Erythroblast (primary cell): Measurements from ENCODE around the gene PTPRN2.

Experiments
- GATA1 ChIP-seq: IDR thresholded peaks from 2 replicates; pipeline ENCODE4 v1.6.1; 2011; ENCODE audit warnings: low read depth, mild to moderate bottlenecking, control low read depth, low read length, moderate library complexity
- POLR2A ChIP-seq: IDR thresholded peaks from 2 replicates; pipeline ENCODE4 v1.6.1; 2011; ENCODE audit warnings: mild to moderate bottlenecking, low read length

DNA sequence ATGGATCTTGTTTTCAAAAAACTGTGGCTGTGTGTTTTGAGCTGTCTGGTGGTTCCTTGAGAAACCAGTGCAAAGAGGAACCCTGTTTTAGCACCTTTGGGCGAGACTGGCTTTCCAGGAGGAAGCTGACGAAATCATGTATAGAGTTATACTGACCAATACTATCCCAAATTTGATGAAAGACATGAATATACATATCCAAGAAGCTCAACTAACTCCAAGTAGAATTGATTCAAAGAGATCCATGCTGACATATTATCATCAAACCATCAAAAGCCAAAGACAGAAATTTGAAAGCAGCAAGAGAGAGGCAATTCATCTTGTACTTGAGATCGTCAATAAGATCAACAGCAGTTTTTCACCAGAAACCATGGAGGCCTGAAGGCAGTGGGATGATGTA is 640.1 kb downstream of the PTPRN2 start:
- no peak for TF ChIP-seq POLR2A
- TF ChIP-seq GATA1, result no peak
